Measurements from ENCODE around the gene PRKAR1A. TPM values are rescaled to one million over a fixed set of nuclear protein-coding genes. Genes with fewer than 3 reads are reported as not detected.
A peak's percentile ranks its signal among the peaks of the same experiment; 100 is the strongest.

PRKAR1A gene
- total RNA-seq, 1 donor from 2014 or later, result 226 TPM

DNA sequence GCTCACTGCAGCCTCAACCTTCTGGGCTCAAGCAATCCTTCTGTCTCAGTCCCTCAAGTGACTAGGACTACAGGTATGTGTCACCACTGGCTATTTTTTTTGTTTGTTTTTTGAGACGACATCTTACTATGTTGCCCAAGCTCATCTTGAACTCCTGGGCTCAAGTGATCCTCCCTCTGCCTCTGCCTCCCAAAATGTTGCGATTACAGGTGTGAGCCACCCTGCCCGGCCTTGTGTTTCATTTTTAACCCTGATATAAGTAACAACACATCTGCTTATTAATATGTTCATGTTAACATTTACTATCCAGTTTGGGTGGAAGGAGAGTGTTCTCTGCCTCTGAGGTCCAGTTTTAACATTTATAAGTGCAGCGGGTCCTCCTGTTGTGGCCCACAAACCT lies 85.8 kb downstream of the PRKAR1A start:
- FAIRE-seq (no peak), DNase-seq (ENCODE audit: low read depth) (no peak)
- TF ChIP-seq, protein P1, sequence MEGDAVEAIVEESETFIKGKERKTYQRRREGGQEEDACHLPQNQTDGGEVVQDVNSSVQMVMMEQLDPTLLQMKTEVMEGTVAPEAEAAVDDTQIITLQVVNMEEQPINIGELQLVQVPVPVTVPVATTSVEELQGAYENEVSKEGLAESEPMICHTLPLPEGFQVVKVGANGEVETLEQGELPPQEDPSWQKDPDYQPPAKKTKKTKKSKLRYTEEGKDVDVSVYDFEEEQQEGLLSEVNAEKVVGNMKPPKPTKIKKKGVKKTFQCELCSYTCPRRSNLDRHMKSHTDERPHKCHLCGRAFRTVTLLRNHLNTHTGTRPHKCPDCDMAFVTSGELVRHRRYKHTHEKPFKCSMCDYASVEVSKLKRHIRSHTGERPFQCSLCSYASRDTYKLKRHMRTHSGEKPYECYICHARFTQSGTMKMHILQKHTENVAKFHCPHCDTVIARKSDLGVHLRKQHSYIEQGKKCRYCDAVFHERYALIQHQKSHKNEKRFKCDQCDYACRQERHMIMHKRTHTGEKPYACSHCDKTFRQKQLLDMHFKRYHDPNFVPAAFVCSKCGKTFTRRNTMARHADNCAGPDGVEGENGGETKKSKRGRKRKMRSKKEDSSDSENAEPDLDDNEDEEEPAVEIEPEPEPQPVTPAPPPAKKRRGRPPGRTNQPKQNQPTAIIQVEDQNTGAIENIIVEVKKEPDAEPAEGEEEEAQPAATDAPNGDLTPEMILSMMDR (IDR thresholded peaks at IDR 0.05; ENCODE audit: insufficient read depth, low read length, severe bottlenecking), result no peak
- H3K36me3 ChIP-seq (ENCODE audit: control insufficient read depth, insufficient read depth, low read length), result no peaks in the 10 kb centered on the region
- no peak overlapping the region for H3K4me3 ChIP-seq (ENCODE audit: low read depth, low read length)
- peaks cover 3% of the 10 kb centered on the region for H3K27me3 ChIP-seq (ENCODE audit: control insufficient read depth, insufficient read depth, low read length)

DNA sequence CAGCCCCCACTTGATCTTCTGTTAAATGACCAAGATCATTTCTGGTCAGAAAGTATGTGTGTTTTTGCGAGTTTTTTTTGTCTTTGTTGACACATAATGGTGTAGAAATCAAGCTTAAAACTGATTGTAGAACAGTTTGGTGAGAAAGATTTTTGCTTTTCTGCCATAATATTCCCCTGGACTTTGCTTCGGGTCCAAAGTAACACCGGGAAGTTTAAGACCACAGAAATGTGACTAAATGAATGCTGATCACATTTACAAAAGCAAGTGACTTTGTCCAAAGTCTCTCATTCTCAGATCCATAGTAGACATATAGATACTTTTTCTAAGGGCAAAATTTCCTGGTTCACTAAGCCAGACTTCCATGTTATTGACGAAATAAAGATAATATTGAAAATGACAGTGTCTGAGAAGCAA lies 86.3 kb downstream of the PRKAR1A start:
- peaks cover 3% of the 10 kb centered on the region for H3K27me3 ChIP-seq (ENCODE audit: control insufficient read depth, insufficient read depth, low read length)
- TF ChIP-seq, protein P1 (IDR thresholded peaks at IDR 0.05; ENCODE audit: insufficient read depth, low read length, severe bottlenecking), result no peak
- DNase-seq (ENCODE audit: low read depth) (no peak), FAIRE-seq (no peak)
- H3K36me3 ChIP-seq (ENCODE audit: control insufficient read depth, insufficient read depth, low read length), result no peaks in the 10 kb centered on the region
- no peak overlapping the region for H3K4me3 ChIP-seq (ENCODE audit: low read depth, low read length)

DNA sequence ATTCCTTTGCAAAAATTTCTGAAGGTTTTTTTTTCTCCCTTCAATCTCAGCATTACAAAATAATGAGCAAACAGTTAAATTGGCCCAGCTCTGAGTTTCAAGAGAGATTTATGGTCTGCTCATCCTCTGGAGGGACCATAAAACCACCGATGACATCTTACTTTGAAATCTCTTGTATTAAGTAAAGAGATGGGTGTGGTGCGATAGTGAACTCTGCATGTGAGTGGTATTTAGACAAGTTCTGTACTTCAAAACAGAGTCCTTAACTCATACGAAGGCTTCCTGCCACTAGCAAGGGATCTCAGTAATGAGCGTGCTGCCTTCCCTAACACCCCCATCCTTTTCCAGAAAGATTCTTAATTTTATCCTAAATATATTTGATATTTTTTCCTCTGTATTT lies 86.9 kb downstream of the PRKAR1A start:
- no peak for FAIRE-seq
- Histone ChIP-seq H3K4me3 (ENCODE audit: low read depth, low read length) (no peak overlapping the region), H3K27me3 (ENCODE audit: control insufficient read depth, insufficient read depth, low read length) (peaks cover 3% of the 10 kb centered on the region), H3K36me3 (ENCODE audit: control insufficient read depth, insufficient read depth, low read length) (no peaks in the 10 kb centered on the region)
- DNase-seq (ENCODE audit: low read depth), result no peak
- TF ChIP-seq, protein P1 (IDR thresholded peaks at IDR 0.05; ENCODE audit: insufficient read depth, low read length, severe bottlenecking), result no peak

DNA sequence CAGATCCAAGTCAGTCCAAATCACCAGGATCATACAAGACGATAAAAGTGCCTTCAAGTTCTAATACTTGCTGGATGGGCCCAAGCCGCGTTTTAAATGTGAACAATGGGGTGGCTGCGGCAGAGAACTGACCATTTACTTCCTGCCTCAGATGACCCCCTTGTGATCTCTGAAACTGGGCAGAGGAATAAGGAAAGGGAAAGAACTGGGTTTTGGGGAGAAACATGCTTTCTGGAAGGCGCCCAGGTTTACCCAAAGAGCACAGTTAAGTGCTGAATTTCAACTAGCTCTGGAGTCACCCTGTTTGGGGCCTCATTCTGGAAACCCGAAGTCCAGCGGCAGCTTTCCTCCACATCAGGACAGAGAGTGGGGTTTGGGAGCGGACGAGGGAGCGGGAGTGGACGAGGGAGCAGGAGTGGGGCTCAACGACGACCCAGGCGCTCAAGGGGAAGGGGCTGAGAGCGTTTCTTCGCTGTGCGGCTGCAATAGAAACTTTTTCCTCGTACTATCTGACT lies 87.4 kb downstream of the PRKAR1A start:
- TF ChIP-seq, protein P1 (IDR thresholded peaks at IDR 0.05; ENCODE audit: insufficient read depth, low read length, severe bottlenecking), result no peak
- no peaks in the 10 kb centered on the region for H3K36me3 ChIP-seq (ENCODE audit: control insufficient read depth, insufficient read depth, low read length)
- FAIRE-seq, result no peak
- peaks cover 3% of the 10 kb centered on the region for H3K27me3 ChIP-seq (ENCODE audit: control insufficient read depth, insufficient read depth, low read length)
- DNase-seq (ENCODE audit: low read depth), result no peak
- no peak overlapping the region for H3K4me3 ChIP-seq (ENCODE audit: low read depth, low read length)

DNA sequence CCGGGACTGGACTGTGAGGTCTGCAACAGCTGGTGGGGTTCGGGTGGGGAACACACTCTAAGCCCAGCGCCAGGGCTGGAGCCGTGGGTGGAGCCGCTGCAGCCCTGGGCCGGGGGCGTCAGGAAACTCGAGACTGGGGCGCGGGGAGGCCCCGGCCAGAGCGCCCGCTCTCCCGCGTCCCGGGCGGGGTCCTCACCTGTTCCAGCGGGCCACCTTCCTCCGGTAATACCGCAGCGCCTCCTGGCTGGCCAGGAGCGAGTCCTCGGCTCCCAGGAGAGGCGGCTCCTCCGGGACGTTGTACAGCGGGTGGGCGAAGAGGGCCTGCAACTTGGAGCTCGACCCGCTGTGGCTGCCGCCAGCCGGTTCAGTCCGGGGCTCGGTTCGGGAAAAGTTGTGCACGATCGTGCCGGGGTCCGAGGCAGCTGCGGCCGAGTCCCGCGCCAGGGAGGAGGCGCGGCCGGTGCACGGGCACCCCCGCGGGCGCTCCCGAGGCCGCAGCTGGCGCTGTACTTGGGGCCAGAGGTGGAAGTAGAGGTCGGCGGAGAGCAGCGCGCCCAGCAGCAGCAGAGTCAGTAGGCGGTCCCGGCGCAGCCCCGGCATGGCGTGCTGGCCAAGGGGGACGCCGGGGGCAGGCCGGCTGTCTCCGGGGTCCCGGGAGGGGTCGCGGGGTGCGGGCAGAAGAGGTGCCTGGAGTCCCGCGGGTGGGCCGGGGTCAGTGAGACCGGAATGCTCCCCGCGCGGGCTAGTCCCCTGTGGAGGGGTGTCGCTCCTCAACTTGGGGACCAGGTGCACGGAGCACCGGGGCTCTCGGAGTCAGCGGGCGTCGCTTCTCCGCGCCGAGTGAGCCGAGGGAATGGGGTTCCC lies 88.1 kb downstream of the PRKAR1A start:
- H3K4me3 ChIP-seq (ENCODE audit: low read depth, low read length), result peak overlapping the region; percentile 41
- no peaks in the 10 kb centered on the region for H3K36me3 ChIP-seq (ENCODE audit: control insufficient read depth, insufficient read depth, low read length)
- DNase-seq (ENCODE audit: low read depth) (no peak), FAIRE-seq (no peak)
- TF ChIP-seq, protein P1 (IDR thresholded peaks at IDR 0.05; ENCODE audit: insufficient read depth, low read length, severe bottlenecking), result peak; percentile 68
- H3K27me3 ChIP-seq (ENCODE audit: control insufficient read depth, insufficient read depth, low read length), result peaks cover 3% of the 10 kb centered on the region

Other genes with a start within 250 kb of the PRKAR1A start
- under 0.01 and 0.26 TPM in 2 replicates for gene SLC16A6, start 221.3 kb upstream of the PRKAR1A start, total RNA-seq
- gene ARSG, start 220.9 kb upstream of the PRKAR1A start, total RNA-seq, result 0.79 and 0.90 TPM in 2 replicates
- gene WIPI1, start 54.9 kb upstream of the PRKAR1A start, total RNA-seq, result 79.5 and 86.0 TPM in 2 replicates
- gene FAM20A, start 88.9 kb downstream of the PRKAR1A start, total RNA-seq, result 0.13 and 0.26 TPM in 2 replicates